D721Med (cell line): ENCODE data around the gene UBN1.

Experiments used
- DNase-seq: peaks from one replicate; pipeline ENCODE4 v3.0.0; 2011; ENCODE audit warnings: low spot score; ENCODE audit not compliant: insufficient read length
- FAIRE-seq: peaks from 2 replicates; lab custom pipeline; 2011; peaks lifted over from hg19 to GRCh38; lab: Jason Lieb, UNC
- CTCF ChIP-seq: IDR thresholded peaks from 2 replicates; pipeline ENCODE4 v1.5.1; 2012; ENCODE audit warnings: mild to moderate bottlenecking, control low read depth; ENCODE audit not compliant: insufficient read depth; ENCODE audit errors: missing control alignments

Gene UBN1

GRCh38 chr16:4806280-4806679 is 41.0 kb upstream of the UBN1 start:
- FAIRE-seq = no peak
- DNase-seq = no peak
- TF ChIP-seq CTCF = no peak

GRCh38 chr16:4811242-4811641 is 36.0 kb upstream of the UBN1 start:
- no peak for DNase-seq
- FAIRE-seq = no peak
- no peak for TF ChIP-seq CTCF

- FAIRE-seq = no peak
- no peak for DNase-seq
- TF ChIP-seq CTCF = no peak
Observed at GRCh38 chr16:4811773-4812172, 35.5 kb upstream of the UBN1 start.

GRCh38 chr16:4813251-4814003 is 33.9 kb upstream of the UBN1 start:
- DNase-seq = no peak

GRCh38 chr16:4814046-4814445 is 33.2 kb upstream of the UBN1 start:
- FAIRE-seq = no peak

More at GRCh38 chr16:4813251-4814003, 33.9 kb upstream of the UBN1 start:
- no peak for TF ChIP-seq CTCF
- no peak for FAIRE-seq

GRCh38 chr16:4814542-4815173 is 32.6 kb upstream of the UBN1 start:
- no peak for FAIRE-seq
- TF ChIP-seq CTCF = no peak
- no peak for DNase-seq

More at GRCh38 chr16:4814046-4814445, 33.2 kb upstream of the UBN1 start:
- TF ChIP-seq CTCF = no peak
- no peak for DNase-seq

GRCh38 chr16:4820652-4821051 is 26.6 kb upstream of the UBN1 start:
- no peak for TF ChIP-seq CTCF
- no peak for FAIRE-seq

More at GRCh38 chr16:4820652-4821051, 26.6 kb upstream of the UBN1 start:
- DNase-seq = no peak
